Neural cell (in vitro differentiated cells): ENCODE results near the gene ENPP7. TPM values are rescaled to one million over a fixed set of nuclear protein-coding genes. Genes with fewer than 3 reads are reported as not detected.

Experiments
- H2AFZ ChIP-seq: fragments of 200-600, 300-800 bp; sonication (generic), shearing (Covaris generic); 2 replicates; pipeline ENCODE4 v1.6.0; 2014; ENCODE audit warnings: low read depth, mild to moderate bottlenecking, antibody characterized with exemption, low read length, moderate library complexity
- H3F3A ChIP-seq: fragments of 200-600 bp; shearing (Covaris generic); 2 replicates; pipeline ENCODE4 v1.6.1; 2016; ENCODE audit warnings: mild to moderate bottlenecking, moderate library complexity, mixed read lengths, antibody characterized with exemption, low read length; ENCODE audit not compliant: insufficient read depth, poor library complexity, severe bottlenecking
- H3K27ac ChIP-seq: fragments of 200-600, 300-800 bp; sonication (generic), shearing (Covaris generic); 2 replicates; pipeline ENCODE4 v1.5.1; 2014; ENCODE audit warnings: mild to moderate bottlenecking, low read length, moderate library complexity
- H3K27me3 ChIP-seq: fragments of 300-800, 200-600 bp; sonication (generic), shearing (Covaris generic); 2 replicates; pipeline ENCODE4 v1.6.0; 2014; ENCODE audit warnings: mild to moderate bottlenecking, low read depth, low read length, moderate library complexity; ENCODE audit not compliant: insufficient read depth
- H3K36me3 ChIP-seq: fragments of 300-800, 200-600 bp; sonication (generic), shearing (Covaris generic); 2 replicates; pipeline ENCODE4 v1.5.1; 2014; ENCODE audit warnings: mild to moderate bottlenecking, antibody characterized with exemption, low read length, moderate library complexity; ENCODE audit not compliant: insufficient read depth
- H3K4me2 ChIP-seq: fragments of 300-800, 200-600 bp; sonication (generic), shearing (Covaris generic); 2 replicates; pipeline ENCODE4 v1.6.0; 2014; ENCODE audit warnings: mild to moderate bottlenecking, low read length
- H3K4me3 ChIP-seq: fragments of 300-800, 200-600 bp; sonication (generic), shearing (Covaris generic); 2 replicates; pipeline ENCODE4 v1.5.1; 2014; ENCODE audit warnings: mild to moderate bottlenecking, low read length, moderate library complexity
- H3K79me2 ChIP-seq: fragments of 200-600 bp; shearing (Covaris generic); replicated peaks from 2 replicates; pipeline ENCODE4 v1.6.0; 2014; ENCODE audit warnings: mild to moderate bottlenecking, low read length, moderate library complexity; ENCODE audit not compliant: insufficient read depth
- H3K9ac ChIP-seq: fragments of 300-800, 200-600 bp; sonication (generic), shearing (Covaris generic); 2 replicates; pipeline ENCODE4 v1.6.1; 2016; ENCODE audit warnings: mild to moderate bottlenecking, low read length, mixed read lengths
- H3K9me2 ChIP-seq: fragments of 200-600 bp; shearing (Covaris generic); 2 replicates; pipeline ENCODE4 v1.6.1; 2016; ENCODE audit warnings: mild to moderate bottlenecking, low read length, mixed read lengths; ENCODE audit not compliant: insufficient read depth
- H3K9me3 ChIP-seq: fragments of 200-600, 300-800 bp; sonication (generic), shearing (Covaris generic); 2 replicates; pipeline ENCODE4 v1.6.1; 2016; ENCODE audit warnings: mild to moderate bottlenecking, mixed run types, low read length, moderate library complexity, mixed read lengths
- H4K20me1 ChIP-seq: fragments of 200-600 bp; shearing (Covaris generic); 2 replicates; pipeline ENCODE4 v1.6.1; 2016; ENCODE audit warnings: mild to moderate bottlenecking, mixed run types; ENCODE audit not compliant: insufficient read depth
- EP300 ChIP-seq: fragments of 450-650 bp; conservative IDR thresholded peaks from 2 replicates; pipeline ENCODE4 v1.6.1; 2014; ENCODE audit warnings: antibody characterized with exemption, mild to moderate bottlenecking, moderate library complexity; ENCODE audit not compliant: poor library complexity, severe bottlenecking
- EZH2 ChIP-seq: fragments of 200-600, 300-800 bp; shearing (Covaris generic), sonication (generic); IDR thresholded peaks from 2 replicates; pipeline ENCODE4 v1.6.1; 2014; ENCODE audit warnings: antibody characterized with exemption, low read length, borderline replicate concordance, mild to moderate bottlenecking; ENCODE audit not compliant: insufficient read depth, poor library complexity, severe bottlenecking
- MXI1 ChIP-seq: fragments of 450-650 bp; conservative IDR thresholded peaks from 2 replicates; pipeline ENCODE4 v1.6.1; 2014; ENCODE audit warnings: antibody characterized with exemption, mild to moderate bottlenecking; ENCODE audit not compliant: poor library complexity, severe bottlenecking
- RAD21 ChIP-seq: fragments of 450-650 bp; conservative IDR thresholded peaks from 2 replicates; pipeline ENCODE4 v1.6.1; 2014; ENCODE audit warnings: antibody characterized with exemption, mild to moderate bottlenecking, moderate library complexity
- SMC3 ChIP-seq: fragments of 450-650 bp; conservative IDR thresholded peaks from 2 replicates; pipeline ENCODE4 v1.6.1; 2014; ENCODE audit warnings: antibody characterized with exemption, mild to moderate bottlenecking, moderate library complexity; ENCODE audit not compliant: poor library complexity
- TAF1 ChIP-seq: IDR thresholded peaks from 2 replicates; pipeline ENCODE4 v1.6.1; 2012; ENCODE audit warnings: low read depth
- polyA plus RNA-seq: library from polyadenylated mRNA; depleted of rRNA; stranded (reverse); fragments of >200 nt; gene quantifications from 2 replicates; pipeline ENCODE4 v1.2.3, GENCODE V29; 2014
- TF ChIP-seq, protein P1 (sequence below): fragments of 450-650 bp; IDR thresholded peaks from 2 replicates; pipeline ENCODE4 v1.5.1; 2014; ENCODE audit warnings: antibody characterized with exemption, mild to moderate bottlenecking, moderate library complexity; ENCODE audit not compliant: poor library complexity, severe bottlenecking

The ENPP7 gene
- polyA plus RNA-seq, 1 donor from 2014 or later: not detected

DNA sequence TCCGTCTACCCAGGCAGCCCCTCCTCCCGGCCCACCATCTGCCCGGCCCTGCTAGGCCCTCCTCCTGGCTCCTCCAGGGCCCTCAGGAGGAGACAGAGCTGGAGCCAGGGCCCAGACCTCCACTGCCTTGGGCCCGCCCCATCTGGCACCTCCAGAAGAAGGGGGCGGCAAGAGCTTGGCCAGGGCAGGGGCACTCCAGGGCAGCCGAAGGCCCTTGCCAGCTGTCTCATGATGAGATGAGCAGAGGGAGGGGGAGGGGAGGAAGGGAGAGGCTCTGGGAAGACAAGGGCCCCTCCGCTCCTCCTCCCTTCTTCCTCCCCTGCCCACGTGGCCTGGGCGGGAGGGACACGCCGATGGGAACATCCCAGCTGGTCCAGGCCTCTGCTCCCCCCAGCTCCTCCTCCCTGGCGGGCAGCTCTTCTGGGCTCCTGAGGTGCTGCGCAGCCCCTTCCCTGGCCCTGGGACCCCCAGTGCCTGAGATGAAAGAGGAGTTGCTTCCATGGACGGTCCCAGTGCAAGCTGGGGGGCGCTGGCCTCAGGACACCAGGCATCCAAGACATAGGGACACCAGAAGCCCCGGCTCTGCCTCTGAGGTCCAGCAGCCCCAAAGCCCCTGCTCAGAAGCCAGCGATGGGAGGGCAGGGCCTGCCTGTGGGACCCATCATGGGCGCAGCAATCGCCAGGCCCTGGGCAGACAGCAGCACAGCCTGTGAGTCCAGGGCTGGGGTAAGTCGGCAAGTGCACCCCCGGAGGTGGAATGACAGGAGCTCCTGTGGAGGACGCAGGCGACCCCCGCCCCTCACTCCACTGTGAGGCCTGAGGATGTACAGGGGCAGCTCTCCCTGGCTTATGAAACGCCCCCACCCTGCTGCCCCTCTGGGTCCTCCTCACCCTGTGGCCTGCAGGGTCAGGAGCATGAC is 23.6 kb upstream of the ENPP7 start:
- Histone ChIP-seq H3F3A (no peaks in the 10 kb centered on the region), H3K9ac (no peak overlapping the region), H3K9me2 (no peaks in the 10 kb centered on the region), H3K9me3 (no peaks in the 10 kb centered on the region), H4K20me1 (no peaks in the 10 kb centered on the region), H3K79me2 (no peaks in the 10 kb centered on the region), H2AFZ (no peak overlapping the region), H3K27ac (no peak overlapping the region), H3K27me3 (no peaks in the 10 kb centered on the region), H3K36me3 (no peaks in the 10 kb centered on the region), H3K4me3 (no peak overlapping the region), H3K4me2 (no peak overlapping the region)
- no peak for TF ChIP-seq EZH2
- no peak for TF ChIP-seq MXI1
- TF ChIP-seq RAD21: no peak
- TF ChIP-seq, protein P1, sequence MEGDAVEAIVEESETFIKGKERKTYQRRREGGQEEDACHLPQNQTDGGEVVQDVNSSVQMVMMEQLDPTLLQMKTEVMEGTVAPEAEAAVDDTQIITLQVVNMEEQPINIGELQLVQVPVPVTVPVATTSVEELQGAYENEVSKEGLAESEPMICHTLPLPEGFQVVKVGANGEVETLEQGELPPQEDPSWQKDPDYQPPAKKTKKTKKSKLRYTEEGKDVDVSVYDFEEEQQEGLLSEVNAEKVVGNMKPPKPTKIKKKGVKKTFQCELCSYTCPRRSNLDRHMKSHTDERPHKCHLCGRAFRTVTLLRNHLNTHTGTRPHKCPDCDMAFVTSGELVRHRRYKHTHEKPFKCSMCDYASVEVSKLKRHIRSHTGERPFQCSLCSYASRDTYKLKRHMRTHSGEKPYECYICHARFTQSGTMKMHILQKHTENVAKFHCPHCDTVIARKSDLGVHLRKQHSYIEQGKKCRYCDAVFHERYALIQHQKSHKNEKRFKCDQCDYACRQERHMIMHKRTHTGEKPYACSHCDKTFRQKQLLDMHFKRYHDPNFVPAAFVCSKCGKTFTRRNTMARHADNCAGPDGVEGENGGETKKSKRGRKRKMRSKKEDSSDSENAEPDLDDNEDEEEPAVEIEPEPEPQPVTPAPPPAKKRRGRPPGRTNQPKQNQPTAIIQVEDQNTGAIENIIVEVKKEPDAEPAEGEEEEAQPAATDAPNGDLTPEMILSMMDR: no peak

DNA sequence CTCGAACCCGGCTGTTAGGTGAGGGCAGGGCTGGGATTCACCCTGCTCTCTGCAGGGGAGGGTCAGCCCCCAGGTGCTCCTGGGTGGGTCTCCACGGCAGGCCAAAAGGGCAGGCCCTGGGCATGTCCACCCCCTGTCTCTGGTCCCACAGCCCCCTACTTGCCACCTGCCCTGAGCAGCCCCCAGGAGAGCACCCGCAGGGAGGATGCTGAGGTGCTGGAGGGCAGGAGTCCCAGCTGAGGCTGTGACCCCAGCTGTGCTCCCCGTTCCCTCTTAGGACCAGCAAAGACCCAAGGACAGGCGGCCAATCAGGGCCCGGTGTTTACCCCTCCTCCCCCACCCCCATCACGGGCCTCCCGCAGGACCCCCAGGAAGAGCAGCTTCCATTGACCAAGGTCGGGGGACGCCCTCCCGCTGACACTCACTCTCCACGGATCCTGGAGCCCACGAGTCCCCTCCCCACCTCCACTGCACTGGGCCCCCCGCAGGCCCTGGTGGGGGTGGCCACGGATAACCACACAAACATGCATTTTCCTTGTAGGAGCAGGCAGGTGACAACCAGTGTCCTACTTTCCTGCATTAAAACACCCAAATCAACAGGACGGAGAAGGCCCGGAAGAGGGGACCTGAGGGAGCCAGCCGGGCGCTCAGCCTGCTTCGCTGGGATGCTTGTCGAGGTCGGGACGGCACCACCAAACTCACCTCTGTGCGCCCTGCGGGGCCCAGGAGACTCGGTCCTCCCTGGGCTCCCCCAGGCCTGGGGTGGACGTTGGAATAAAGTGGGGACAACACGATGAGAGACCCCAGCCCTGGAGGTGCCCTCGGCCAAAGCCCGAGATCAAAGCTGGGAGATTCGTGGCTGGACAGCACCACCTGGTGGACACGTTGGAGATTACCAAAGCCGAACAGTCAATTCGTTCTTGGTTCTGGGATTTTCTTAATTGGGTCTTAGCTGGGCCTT is 22.5 kb upstream of the ENPP7 start:
- Histone ChIP-seq H3K4me3 (no peak overlapping the region), H3K9ac (no peak overlapping the region), H3F3A (no peaks in the 10 kb centered on the region), H4K20me1 (no peaks in the 10 kb centered on the region), H3K27ac (no peak overlapping the region), H3K79me2 (no peaks in the 10 kb centered on the region), H3K36me3 (no peaks in the 10 kb centered on the region), H2AFZ (no peak overlapping the region), H3K9me2 (no peaks in the 10 kb centered on the region), H3K9me3 (no peaks in the 10 kb centered on the region), H3K27me3 (no peaks in the 10 kb centered on the region), H3K4me2 (no peak overlapping the region)
- TF ChIP-seq MXI1 (no peak), TAF1 (no peak), RAD21 (peak; percentile 93), EZH2 (no peak), SMC3 (peak; percentile 97), EP300 (no peak)
- TF ChIP-seq, protein P1: peak; percentile 95
